NCI-H1105 (cell line): ENCODE results near the gene LSM5.

Experiments
- DNase-seq: peaks from one replicate; lab custom pipeline; 2025; lab: John Stamatoyannopoulos, UW

The LSM5 gene

DNA sequence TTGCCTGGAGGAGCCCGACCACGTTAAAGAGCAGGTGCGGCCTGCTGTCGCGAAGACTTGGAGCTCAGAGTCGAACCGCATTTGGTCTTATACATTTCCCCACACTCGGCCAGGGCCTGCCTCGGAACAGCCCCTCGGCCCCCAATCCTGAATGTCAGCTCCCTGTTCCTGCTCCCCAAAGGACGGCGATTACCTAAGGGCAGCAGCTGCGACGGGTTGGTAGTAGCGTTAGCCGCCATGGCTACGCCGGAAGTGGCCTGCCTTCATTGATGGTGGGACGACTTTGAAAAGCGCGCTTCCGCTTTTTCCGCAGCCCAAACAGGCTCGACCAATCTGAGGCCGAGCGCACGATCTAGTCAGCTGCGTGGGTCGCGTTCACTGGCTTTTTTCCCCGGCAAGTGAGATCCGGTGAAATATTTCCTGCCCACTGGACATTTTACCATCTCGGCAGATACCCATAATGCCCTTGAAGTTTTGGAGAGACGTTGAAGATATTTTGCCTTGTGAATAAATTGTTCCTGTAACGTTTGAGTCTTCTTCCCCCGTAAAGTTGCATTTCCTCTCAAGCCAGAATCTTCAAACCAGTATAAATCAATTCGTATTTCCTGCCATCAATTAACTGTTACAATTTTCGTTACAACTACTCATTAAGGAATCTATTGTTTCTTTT, at the start of gene LSM5:
LSM5 (minus strand) TSS at position 254 of the 670 bp plus-strand sequence; CDS start at position 239, 15 bp downstream.
- peak; percentile 95 for DNase-seq

DNA sequence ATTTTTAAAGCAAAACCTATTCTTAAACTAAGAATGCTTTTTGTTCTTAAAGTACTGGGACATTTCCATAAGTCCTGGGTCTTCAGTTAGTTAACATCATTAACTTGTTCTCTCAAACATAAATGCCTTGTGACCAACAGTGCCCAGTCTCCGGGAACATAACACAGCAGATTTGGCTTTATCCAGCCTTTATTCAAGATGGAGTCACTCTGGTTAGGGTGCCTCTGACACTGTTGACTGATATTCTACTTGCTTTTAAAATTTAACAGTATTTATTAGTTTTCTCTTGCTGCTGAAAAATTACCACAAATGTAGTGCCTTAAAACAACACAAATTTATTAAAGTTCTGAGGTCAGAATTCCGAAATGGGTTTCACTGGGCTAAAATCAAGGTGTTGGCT, 49.2 kb upstream of the LSM5 start:
- DNase-seq: no peak

DNA sequence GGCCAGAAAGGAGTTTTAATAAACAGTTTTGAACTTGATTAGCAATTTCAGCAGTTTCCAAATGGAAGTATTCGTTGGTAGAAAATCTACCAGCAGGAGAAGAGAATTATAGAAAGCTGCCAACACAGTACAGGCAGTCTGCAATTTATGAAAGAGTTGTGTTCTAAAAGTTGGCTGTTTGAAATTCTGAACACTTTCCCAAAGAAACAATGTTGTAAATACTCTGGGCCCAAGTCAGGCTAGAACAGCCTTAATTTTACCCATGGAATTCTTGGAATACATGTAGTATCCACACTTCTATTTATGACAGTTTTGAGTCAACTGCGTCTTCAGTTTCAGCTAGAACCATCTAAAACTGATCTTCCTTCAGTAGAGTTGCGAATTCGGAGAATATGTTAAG, 47.6 kb upstream of the LSM5 start:
- DNase-seq: no peak

DNA sequence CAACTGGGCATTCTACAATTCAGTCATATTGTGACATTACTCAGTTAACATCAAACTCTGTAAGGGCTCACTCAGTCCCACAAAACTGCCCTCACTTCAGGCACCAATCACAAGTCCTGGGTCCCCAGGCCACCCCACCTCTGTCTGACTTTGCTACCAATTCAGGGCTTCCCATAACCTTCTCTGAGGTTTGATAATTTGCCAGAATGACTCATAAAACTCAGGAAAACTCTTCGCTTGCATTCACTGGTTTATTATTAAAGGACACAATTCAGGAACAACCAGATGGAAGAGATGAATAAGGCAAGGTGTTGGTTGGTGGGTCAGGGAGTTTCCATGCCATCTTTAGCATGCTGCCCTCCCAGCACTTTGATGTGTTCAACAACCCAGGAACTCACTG, 46.4 kb upstream of the LSM5 start:
- no peak for DNase-seq

DNA sequence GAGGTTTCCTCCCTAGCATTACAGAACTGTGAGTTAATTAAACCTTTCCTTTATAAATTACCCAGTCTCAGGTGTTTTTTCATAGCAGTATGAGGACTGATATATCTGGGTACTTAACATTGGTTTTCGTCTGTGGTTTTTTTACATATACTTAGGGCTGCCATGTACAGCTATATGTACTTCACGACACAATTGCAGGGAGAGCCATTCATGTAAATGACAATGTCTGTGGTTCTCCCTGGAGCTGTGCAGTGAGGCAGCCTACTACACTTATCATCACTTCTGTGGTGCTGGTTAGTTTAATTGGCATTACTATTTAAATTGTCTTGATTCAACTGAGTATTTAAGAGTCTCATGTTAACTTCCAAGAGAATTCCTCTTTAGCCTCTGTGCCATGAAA, 45.8 kb upstream of the LSM5 start:
- DNase-seq: no peak

DNA sequence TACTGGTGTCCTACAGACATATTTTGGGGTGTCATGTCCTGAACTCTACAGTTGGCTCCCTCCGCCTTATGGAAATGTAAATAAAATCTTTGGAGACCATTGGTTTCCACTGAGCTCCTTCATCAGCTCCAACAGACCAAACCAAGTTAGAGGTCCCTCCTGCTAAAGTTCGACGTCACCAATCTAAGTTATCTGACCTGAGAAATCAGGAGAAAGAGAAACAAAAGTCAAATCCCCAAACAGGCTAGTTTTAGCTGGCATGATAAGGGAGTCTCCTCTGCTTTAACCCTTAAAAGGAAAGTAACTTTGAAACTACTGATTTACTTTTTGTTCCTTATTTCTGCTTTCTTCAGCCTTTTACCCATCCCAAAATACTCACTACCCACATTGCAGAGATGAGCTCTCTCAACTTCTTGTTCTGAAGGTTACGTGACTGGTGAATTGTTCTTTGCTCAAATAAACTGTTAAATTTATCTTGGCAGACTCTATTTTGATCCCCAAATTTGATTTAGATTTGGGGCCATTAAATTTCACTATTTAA, 45.1 kb upstream of the LSM5 start:
- DNase-seq: no peak

DNA sequence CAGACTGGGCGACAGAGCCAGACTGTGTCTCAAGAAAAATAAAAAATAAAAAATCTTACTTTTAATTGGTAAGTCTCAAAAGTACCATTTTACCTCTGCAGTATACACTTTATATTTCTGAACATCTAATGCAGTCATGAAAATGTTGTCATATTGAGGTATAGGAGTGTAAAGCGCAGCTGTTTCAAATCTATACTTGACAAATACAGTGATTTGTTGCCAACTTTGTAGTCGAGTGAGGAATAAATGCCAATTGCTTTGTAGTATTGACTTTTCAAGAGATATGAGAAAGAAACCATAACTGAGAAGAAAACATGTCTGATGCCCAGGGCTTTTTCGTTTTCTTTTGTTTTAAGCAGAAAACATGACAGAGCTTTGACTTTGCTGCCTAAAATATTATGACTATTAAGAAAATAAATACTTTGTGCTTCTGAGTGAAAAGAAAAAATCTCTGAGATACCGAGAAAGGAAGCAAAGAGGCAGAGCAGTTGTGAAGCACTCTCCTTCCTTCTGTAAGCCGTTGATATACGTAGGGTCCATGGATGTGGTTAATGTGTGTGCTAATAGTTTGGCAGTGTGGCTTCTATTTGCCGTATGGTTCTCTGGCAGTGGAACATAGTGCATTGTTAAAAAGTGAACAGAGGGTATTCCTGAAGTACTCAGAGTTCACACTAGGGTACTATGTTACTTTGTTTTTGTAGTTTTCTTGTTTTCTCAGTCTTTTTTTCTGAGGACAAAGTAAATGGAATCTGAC, 43.3 kb upstream of the LSM5 start:
- DNase-seq: no peak

DNA sequence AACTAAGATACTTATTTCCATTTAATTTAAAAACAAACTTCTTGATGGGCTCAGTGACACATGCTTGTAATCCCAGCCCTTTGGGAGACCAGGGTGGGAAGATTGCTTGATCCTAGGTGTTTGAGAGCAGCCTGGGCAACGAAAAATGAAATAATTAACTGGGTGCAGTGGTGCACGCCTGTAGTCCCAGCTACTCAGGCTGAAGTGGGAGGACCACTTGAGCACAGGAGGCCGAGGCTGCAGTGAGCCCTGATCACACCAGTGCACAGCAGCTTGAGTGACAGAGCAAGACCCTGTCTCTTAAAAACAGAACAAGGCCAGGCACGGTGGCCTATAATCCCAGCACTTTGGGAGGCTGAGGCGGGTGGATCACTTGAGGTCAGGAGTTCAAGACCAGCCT, 42.5 kb upstream of the LSM5 start:
- no peak for DNase-seq

DNA sequence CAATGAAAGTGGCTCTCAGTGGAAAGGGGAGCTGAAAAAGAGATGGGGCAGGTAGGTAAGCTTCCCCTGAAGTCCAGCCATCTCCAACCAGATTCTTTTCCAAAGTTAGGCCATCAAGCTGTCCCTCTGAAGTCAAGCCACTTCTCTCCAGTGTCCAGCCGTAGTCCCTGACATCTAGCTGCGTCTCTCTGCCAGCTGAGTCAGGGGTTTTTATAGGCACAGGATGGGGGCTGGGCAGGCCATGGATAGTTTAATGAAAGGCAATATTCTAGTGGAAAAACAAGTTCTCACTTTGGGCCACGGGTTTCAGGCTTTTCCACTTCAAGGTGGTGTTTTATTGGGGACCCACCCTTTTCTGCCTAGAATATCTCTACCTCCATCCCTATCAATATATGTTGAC, 41.9 kb upstream of the LSM5 start:
- DNase-seq: no peak

DNA sequence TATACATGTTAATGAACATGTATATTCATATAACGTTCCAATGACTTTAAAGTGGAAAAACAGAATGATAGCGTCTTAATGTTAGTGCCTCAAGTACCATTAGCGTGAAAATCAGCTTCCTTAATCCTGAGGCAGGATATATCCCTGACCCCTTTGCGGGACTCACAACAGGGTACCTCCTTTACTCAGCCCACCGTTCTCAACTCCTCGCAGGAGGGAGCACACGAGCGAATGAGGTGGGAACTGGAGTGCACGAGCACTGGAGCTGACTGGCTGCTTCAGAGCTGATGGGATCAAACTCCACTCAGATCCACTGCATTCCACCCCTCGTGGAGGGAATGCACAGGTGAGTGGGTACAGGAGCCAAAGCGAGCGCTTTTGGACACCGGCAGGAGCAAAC, 41.2 kb upstream of the LSM5 start:
- DNase-seq: no peak

DNA sequence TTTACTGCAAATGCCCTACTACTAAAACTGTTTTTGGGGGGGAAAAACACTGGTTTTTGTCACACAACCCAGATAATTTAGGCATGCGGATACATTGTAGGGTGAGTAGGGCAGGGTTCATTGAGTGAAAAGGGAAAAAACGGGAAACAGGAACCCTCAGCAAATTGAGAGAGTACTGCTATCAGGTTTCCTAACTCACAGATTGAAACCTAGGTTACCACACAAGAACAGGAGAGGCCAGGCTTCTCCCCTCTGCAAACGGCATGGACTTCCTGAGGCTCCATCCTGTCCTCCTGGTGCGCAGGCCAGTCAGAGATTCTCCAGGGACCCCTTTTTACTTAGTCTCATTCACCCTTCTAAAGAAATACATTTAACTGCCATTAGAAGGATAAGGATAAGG, 35.7 kb upstream of the LSM5 start:
- no peak for DNase-seq

DNA sequence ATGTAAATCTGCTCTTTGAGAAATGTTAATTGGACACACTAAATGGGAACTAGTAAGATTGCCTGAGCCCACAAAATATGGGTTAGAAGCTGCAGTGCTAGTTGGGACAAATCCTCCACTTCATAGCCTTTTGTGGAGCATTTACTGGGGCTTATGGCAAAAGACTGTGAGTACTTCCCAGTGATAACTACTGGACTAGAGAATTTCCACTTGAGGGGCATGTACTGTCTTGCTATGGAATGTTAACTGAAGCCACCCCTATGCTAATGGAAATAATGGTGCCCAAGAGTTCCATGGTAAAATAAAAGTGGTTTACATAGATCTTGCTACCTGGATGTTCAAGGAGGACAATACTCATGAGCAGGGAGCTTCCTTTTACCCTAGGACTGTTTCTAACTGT, 34.5 kb upstream of the LSM5 start:
- DNase-seq: no peak

DNA sequence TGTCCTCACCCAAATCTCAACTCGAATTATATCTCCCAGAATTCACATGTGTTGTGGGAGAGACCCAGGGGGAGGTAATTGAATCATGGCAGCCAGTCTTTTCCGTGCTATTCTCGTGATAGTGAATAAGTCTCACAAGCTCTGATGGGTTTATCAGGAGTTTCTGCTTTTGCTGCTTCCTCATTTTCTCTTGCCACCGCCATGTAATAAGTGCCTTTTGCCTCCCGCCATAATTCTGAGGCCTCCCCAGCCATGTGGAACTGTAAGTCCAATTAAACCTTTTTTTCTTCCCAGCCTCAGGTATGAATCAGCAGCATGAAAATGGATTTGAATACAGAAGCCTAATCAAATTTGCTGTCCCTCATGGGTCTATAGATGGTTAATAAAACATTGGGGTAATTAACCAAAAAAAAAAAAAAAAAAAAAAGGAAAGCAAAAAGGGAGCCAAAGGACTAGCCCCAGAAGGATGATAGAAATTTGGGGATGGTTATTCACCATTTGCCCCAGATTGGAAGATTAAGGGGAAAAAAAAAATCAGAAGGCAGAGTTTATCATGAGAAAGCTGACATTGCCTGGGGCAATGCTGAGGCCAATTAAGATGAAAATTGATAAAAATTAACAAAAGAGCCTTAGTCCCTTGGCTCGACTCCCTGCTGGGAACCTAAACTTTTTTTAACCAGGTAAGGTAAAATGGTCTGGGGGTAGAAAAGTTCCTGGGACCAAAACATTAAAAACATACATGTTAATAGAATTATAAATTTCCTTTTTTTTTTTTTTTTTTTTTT, 32.8 kb upstream of the LSM5 start:
- DNase-seq: no peak

DNA sequence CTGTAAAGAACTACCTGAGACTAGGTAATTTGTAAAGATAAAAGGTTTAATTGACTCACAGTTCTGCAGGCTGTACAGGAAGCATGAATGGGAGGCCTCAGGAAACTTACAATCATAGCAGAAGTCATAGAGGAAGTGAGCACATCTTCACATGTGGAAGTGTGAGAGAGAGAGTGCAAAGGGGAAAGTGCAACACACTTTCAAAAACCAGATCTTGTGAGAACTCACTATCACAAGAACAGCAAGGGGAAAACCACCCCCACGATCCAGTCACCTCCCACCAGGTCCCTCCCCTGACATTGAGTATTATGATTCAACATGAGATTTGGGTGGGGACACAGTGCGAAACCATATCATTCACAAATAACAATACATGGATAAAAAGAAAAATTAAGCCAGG, 29.6 kb upstream of the LSM5 start:
- DNase-seq: no peak

DNA sequence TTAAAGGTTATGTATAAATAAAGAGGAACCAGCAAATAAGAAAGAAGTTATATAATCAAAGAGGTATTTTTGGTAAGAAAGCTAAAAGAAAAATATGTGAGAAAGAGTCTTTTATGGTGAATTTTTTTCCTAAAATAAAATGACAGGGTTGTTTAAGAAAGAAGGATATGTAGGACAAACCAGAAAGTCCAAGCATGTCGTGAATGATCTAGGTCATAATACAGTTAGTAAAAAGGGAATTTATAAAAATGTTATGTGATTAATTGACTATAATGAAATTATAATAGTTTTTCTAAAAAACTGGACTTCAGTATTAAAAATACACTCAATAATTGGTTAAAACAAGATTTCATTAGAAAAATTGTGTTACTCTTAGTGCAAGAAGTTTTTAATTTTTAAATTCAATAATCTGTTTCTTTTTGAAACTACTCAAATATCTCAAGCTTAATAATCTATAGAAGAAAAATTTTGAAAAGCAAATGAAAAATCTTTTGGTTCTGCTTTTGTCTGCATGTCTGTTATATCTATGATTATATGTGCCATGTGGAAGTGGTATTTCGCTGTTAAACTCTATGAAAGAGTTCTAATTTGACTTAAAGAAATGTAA, 28.5 kb upstream of the LSM5 start:
- peak; percentile 2 for DNase-seq

DNA sequence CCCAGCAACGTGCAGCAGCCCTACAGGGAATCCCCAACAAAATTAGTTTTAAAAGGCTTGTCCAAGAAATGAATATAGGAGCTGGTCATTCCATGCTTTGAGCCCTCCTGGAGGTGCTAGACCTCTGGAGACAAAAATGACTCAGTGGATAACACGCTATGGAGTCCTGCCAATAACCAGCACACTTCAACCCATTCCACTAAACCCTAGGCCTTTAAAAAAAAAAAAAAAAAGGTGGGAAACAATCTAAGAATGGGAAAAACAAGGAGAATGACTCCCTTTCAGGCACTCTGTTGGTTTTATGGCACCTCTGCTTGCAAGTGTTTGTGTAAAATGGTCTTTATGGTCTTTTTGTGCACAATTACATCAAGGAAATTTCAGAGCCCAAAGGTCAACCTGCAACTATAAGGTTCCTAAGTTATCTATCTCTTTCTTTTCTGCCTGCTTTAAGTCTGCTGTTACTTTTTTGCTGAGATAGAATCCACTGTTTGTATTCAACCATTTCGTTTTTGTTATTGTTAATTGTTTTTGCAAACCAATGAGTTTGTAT, 26.4 kb upstream of the LSM5 start:
- no peak for DNase-seq

DNA sequence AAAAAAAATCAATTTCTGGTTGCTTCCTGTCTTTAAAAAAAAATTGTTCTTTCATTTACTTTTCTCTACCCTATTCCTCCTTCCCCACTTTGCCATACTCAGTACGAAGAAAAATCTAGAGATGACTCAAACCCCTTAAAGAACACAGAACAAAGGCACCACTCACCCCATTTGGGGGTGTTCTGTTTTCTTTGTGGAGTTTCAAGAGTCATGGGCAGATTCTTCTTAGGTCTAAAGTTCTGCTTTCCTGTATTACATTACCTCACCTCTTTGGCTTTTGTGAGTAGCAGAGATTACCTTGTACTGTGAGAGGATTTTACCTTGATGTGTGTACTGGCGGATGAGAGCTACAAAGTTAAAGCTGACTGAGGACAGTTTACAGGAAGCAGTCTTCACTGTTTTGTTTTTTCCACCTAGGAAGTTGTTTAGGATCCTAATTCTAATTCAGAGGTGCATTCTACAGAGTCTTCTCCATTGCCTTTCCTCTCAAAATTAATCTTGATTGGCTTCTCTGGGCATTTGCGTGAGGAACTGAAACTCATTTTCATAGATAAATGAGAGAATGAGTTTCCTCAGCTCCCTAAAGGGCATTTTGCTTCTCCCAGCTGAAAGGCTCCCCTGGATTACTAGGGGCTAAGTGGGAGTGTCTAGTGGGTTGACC, 25.8 kb upstream of the LSM5 start:
- DNase-seq: no peak

DNA sequence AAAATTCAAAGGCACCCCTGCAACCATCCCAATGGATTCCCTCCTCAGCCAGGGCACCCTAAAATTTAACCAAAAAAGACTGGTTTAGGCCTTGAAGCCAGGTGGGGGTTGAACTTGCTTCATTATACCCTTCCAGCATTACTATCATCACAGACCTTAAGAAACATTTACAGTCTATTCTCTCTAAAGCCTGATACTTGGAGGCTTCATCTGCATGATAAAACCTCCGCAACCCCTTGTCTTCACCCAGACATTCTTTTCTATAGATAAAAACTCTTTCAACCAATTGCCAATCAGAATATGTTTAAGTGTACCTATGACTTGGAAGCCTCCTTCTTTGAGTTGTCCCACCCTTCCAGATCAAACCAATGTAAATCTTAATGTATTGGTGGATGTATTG, 23.0 kb upstream of the LSM5 start:
- DNase-seq: no peak

DNA sequence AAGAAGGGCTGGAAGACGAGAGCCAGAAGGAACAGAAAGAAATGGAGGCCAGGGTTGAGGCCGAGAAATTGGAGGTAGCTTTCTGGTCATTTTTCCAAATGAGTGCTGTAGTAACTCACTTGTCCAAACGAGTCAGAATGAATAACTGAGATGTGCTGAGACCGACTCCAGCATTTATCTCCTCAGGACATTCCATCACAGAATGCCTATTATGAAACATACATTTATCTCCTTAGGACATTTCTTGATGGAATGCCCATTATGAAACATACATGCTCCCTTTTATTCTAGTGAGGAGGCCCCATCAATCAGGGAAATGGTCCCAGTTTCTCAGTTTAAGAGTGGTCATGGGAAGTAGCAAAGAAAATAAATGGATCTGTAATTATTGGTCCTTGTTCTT, 21.6 kb upstream of the LSM5 start:
- no peak for DNase-seq

DNA sequence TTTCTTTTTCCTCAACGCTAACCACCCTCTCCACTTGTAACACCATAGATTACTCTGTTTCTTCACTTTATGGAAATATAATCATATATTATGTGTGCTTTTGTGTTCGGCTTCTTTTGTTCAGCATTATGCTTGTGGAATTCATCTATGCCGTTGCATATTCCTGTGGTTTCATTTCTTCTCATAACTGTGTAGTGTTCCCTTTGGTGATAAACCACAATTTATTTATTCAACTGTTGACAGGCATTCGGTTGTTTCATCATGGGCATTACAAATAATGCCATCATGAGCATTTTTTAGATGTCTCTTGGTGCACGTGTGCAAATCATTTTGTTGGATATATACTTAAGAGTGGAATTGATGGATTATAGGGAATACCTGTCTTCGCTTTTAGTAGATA, 17.2 kb upstream of the LSM5 start:
- no peak for DNase-seq

DNA sequence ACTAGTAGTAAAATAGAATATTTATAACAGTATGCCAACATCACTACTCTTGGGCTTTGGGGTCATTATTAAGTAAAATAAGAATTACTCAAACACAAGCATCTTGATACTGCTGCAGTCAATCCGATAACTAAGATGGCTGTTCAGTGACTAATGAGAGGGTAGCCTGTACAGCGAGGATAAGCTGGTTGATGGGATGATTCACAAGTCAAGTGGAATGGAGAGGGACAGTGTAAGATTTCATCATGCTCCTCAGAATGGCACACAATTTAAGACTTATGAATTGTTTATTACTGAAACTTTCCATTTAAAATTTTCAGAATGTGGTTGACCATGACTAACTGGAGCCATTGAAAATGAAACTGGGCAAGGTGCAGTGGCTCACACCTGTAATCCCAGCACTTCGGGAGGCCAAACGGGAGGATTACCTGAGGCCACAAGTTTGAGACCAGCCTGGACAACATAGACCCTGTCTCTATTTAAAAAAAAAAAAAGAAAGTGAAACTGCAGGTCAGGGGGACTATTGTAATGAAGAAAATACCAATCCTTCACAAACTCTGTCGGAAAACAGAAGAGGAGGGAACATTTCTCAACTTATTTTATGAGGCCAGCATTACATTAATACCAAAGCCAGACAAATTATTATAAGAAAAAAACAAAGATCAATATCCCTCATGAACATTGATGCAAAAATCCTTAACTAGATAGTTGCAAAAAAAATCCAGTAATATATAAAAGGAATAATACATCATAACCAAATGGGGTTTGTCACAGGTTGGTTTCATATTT, 16.3 kb upstream of the LSM5 start:
- no peak for DNase-seq
